ENCODE measurements around the gene ATRIP.

ATRIP gene

DNA sequence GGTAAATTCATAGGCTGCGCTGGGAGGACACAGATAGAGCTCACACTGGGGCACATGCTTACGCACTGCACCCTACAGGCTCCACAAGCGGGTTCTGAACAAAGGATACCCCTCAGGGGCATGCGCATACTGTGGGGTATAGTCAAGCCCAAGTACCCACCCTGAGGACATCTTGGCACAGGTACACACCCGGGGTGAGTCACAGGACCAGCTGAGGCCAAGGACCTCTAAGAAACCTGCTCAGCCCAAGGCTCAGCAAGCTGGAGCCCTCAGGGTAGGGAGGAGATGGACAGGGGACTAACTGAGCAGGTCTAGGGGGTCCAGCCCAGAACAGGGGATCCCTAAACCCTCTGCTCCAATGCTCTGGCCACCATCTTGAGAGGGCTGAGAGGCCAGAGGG lies 54.1 kb downstream of the ATRIP start:
- no peak for TF ChIP-seq EZH2 (IDR thresholded peaks at IDR 0.05; ENCODE audit: borderline replicate concordance, low read length)
- TF ChIP-seq, protein P1, sequence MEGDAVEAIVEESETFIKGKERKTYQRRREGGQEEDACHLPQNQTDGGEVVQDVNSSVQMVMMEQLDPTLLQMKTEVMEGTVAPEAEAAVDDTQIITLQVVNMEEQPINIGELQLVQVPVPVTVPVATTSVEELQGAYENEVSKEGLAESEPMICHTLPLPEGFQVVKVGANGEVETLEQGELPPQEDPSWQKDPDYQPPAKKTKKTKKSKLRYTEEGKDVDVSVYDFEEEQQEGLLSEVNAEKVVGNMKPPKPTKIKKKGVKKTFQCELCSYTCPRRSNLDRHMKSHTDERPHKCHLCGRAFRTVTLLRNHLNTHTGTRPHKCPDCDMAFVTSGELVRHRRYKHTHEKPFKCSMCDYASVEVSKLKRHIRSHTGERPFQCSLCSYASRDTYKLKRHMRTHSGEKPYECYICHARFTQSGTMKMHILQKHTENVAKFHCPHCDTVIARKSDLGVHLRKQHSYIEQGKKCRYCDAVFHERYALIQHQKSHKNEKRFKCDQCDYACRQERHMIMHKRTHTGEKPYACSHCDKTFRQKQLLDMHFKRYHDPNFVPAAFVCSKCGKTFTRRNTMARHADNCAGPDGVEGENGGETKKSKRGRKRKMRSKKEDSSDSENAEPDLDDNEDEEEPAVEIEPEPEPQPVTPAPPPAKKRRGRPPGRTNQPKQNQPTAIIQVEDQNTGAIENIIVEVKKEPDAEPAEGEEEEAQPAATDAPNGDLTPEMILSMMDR (IDR thresholded peaks at IDR 0.05; ENCODE audit: low read length): no peak
- Histone ChIP-seq H4K20me1 (ENCODE audit: insufficient read depth, low read length) (no peaks in the 10 kb centered on the region), H3K4me1 (ENCODE audit: insufficient read depth, low read length, severe bottlenecking) (peaks cover 14% of the 10 kb centered on the region), H3K36me3 (ENCODE audit: insufficient read depth, low read length) (no peaks in the 10 kb centered on the region), H3K4me2 (ENCODE audit: low read length) (no peak overlapping the region), H3F3A (ENCODE audit: insufficient read depth, low read length) (no peaks in the 10 kb centered on the region), H3K9me2 (ENCODE audit: low read depth, low read length) (no peaks in the 10 kb centered on the region), H3K9ac (ENCODE audit: low read length) (no peak overlapping the region), H3K9me3 (ENCODE audit: low read length) (no peaks in the 10 kb centered on the region), H3K27ac (ENCODE audit: low read depth, low read length, poor library complexity, severe bottlenecking) (no peak overlapping the region), H3K27me3 (ENCODE audit: insufficient read depth, low read length) (no peaks in the 10 kb centered on the region), H2AFZ (ENCODE audit: low read length) (no peak overlapping the region), H3K79me2 (ENCODE audit: insufficient read depth, low read length) (no peaks in the 10 kb centered on the region), H3K4me3 (ENCODE audit: low read depth, low read length, poor library complexity, severe bottlenecking) (no peak overlapping the region)

DNA sequence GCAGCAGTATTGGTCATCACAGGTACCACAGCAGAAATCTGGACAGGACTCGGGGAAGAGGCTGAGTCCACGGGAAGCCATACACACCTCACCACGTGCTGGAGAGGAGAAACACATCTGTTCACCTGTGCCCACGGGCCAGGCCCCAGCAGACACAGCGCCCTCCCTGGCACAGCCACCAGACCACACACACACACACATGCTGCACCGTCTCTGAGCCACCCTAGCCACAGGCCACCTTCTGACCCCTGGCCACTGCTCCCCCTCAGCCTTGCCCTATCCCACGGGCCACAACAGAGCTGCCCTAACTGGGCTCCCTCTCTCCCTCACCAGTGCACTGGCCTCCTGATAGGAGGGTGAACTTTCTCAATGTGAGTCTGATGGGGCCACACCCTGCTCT lies 54.7 kb downstream of the ATRIP start:
- Histone ChIP-seq H2AFZ (ENCODE audit: low read length) (no peak overlapping the region), H3K4me3 (ENCODE audit: low read depth, low read length, poor library complexity, severe bottlenecking) (no peak overlapping the region), H3K36me3 (ENCODE audit: insufficient read depth, low read length) (no peaks in the 10 kb centered on the region), H3K9me2 (ENCODE audit: low read depth, low read length) (no peaks in the 10 kb centered on the region), H3F3A (ENCODE audit: insufficient read depth, low read length) (no peaks in the 10 kb centered on the region), H3K4me1 (ENCODE audit: insufficient read depth, low read length, severe bottlenecking) (peaks cover 14% of the 10 kb centered on the region), H4K20me1 (ENCODE audit: insufficient read depth, low read length) (no peaks in the 10 kb centered on the region), H3K9ac (ENCODE audit: low read length) (no peak overlapping the region), H3K27ac (ENCODE audit: low read depth, low read length, poor library complexity, severe bottlenecking) (no peak overlapping the region), H3K79me2 (ENCODE audit: insufficient read depth, low read length) (no peaks in the 10 kb centered on the region), H3K9me3 (ENCODE audit: low read length) (no peaks in the 10 kb centered on the region), H3K27me3 (ENCODE audit: insufficient read depth, low read length) (no peaks in the 10 kb centered on the region), H3K4me2 (ENCODE audit: low read length) (no peak overlapping the region)
- no peak for TF ChIP-seq EZH2 (IDR thresholded peaks at IDR 0.05; ENCODE audit: borderline replicate concordance, low read length)
- TF ChIP-seq, protein P1 (IDR thresholded peaks at IDR 0.05; ENCODE audit: low read length): 0 out of 2 replicates have a peak, but pooled peaks have one; percentile 14

DNA sequence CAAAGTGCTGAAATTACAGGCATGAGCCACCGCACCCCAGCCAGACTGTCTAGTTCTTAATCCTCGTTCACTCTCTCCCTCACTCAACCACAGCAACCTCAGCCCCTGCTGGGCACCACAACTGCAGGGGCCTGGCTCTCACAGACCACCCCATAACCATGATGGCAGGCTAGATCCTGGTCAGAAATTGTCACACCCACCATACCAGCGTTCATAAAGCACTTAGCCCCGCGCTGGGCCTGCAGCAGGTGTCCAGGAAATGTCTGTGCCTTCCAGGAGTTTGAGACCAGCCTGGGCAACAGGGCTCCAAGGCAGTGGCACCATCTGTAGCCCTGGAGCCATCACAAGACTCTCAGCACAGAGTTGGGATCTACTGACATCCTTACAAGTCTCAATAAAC lies 55.6 kb downstream of the ATRIP start:
- Histone ChIP-seq H3K27me3 (ENCODE audit: insufficient read depth, low read length) (no peaks in the 10 kb centered on the region), H4K20me1 (ENCODE audit: insufficient read depth, low read length) (no peaks in the 10 kb centered on the region), H3F3A (ENCODE audit: insufficient read depth, low read length) (no peaks in the 10 kb centered on the region), H3K9me3 (ENCODE audit: low read length) (no peaks in the 10 kb centered on the region), H3K4me1 (ENCODE audit: insufficient read depth, low read length, severe bottlenecking) (peaks cover 14% of the 10 kb centered on the region), H2AFZ (ENCODE audit: low read length) (no peak overlapping the region), H3K27ac (ENCODE audit: low read depth, low read length, poor library complexity, severe bottlenecking) (no peak overlapping the region), H3K4me3 (ENCODE audit: low read depth, low read length, poor library complexity, severe bottlenecking) (no peak overlapping the region), H3K9ac (ENCODE audit: low read length) (no peak overlapping the region), H3K4me2 (ENCODE audit: low read length) (no peak overlapping the region), H3K79me2 (ENCODE audit: insufficient read depth, low read length) (no peaks in the 10 kb centered on the region), H3K9me2 (ENCODE audit: low read depth, low read length) (no peaks in the 10 kb centered on the region), H3K36me3 (ENCODE audit: insufficient read depth, low read length) (no peaks in the 10 kb centered on the region)
- TF ChIP-seq, protein P1 (IDR thresholded peaks at IDR 0.05; ENCODE audit: low read length): no peak
- no peak for TF ChIP-seq EZH2 (IDR thresholded peaks at IDR 0.05; ENCODE audit: borderline replicate concordance, low read length)

Data from OCI-LY1 (cell line).